HG02852 (cell line): Measurements from ENCODE around the gene RNF40.

ENCODE experiments used
- ATAC-seq: cut with Tn5 transposase; IDR thresholded peaks from one replicate; pipeline ENCODE4 v1.9.1; 2021; ENCODE audit warnings: mild to moderate bottlenecking, moderate library complexity; ENCODE audit not compliant: unreplicated experiment

RNF40 gene

DNA sequence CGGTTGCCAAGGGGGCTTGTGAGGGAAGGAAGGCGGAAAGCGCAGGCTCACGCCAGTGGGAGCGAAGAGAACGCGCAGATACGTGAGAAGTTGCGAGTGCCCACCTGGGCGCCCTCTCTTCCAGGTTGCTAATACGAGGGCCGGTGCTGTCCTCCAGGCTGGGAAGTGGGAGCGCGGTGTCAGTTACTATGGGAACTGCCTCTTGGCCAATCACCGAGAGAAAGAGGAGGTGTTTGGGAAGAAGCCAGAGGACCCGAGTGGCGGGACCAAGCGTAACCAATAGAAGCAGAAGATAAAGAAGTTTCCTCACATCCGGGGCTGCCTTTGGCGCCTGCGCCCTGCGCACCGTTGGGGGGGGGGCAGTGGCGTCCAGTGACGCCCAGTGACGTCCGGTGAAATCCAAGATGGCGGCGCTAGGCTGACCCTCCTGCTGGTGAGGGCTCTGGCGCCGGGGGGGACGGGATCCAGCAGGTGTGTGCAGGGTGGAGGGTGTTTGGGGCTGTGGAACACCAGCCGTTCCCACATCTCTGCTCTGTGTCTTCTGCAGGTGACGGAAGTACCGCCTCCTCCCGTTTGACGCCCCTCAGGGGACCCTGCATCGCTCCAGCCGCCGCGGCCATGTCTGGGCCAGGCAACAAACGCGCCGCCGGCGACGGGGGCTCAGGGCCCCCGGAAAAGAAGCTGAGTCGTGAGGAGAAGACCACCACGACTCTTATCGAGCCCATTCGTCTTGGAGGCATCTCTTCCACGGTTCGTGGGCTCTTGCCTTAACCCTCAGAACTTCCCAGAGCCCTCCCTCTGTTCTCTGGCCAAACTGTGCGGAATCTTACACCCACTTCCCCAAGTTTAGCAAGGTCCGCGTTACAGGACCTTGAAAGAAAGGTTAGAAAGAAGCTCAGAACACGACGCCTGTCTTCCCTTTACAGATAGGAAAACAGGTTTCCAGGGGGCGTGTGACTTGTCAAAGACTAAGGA is at the start of gene RNF40, which contains the start of gene CFAP119:
RNF40 (plus strand) TSS at position 395 of the 975 bp plus-strand sequence; CDS start at position 619, 224 bp downstream.
CFAP119 (minus strand) TSS at position 135 of the 975 bp plus-strand sequence. CDS start 314 bp downstream, outside the sequence.
- ATAC-seq = peak; percentile 87

DNA sequence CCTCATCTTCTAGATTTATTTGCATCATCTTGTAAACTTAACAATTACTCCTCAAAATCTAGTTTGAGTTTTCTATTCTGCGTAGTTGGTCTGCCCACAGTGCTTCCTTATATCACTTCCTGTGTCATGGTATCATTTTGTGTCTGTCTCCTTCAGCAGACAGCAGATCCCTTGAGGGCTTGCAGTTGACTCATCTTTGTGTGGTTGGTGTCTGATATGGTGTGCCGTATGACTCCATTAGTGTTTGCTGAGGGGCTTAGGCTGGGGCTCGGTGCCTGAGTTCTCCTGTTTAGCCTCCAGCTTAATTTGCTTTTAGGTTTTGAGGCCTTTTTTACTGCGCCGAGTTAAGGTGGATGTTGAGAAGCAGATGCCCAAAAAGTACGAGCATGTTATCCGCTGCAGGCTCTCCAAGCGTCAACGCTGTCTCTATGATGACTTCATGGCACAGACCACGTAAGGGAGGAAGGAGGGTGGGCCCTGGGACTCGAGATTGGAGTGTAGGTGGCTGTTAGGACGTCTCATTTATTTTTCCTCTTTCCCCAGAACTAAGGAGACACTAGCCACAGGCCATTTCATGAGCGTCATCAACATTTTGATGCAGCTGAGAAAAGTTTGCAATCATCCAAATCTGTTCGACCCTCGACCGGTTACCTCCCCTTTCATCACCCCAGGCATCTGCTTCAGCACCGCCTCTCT is 46.2 kb upstream of the RNF40 start:
- no peak for ATAC-seq

DNA sequence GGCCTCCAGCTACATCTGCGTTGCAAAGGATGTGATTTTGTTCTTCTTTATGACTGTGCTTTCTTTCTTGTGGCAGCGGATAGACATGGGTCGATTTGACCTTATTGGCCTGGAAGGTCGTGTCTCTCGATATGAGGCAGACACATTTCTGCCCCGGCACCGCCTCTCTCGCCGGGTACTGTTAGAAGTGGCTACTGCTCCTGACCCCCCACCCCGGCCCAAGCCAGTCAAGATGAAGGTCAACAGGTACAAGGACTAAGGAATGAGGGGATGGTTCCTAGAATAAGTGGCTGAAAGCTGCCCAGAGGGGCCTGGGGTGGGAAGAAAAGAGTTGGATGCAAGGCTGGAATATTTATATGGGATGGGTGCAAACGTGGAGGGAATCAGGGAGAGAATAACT is 42.0 kb upstream of the RNF40 start:
- ATAC-seq = no peak

DNA sequence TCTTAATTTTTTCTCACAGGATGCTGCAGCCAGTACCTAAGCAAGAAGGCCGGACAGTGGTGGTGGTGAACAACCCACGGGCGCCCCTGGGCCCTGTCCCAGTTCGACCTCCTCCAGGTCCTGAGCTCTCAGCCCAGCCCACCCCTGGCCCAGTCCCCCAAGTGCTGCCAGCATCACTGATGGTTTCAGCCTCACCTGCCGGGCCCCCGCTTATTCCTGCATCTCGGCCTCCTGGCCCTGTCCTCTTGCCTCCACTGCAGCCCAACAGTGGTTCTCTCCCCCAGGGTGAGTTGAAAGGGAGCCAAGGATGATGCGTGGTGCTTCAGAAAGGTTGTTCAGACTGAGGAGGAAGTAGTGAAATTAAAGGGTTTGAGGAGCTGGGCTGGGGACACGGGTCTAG is 41.4 kb upstream of the RNF40 start:
- ATAC-seq = no peak

DNA sequence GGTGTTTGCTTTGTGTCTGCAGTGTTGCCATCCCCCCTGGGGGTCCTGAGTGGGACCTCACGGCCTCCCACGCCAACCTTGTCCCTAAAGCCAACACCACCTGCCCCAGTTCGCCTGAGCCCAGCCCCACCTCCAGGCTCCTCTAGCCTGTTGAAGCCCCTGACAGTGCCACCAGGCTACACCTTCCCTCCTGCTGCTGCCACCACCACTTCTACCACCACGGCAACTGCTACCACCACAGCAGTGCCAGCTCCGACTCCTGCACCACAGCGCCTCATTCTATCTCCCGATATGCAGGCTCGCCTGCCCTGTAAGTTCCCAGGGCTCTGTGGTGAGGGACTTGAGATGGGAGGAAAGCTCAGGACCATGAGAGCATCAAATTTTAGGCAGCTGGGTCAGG is 41.0 kb upstream of the RNF40 start:
- ATAC-seq = no peak

DNA sequence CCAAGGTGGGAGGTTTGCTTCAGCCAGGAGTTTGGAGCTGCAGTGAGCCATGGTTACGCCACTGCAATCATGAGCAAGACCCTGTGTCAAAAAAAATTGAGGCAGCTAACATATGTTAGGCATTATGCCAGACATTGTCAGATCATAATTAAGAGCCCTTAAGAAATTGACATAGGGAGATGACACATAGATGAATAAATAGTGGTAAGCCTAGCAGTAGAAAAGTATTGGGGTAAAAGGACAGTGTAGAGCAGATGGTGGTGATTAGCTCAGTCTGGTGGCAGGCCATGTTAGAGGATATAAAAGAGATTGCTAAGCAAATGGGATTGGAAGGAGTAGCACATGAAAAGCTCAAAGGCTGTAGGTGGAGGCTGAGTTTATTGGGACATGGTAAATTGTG is 40.5 kb upstream of the RNF40 start:
- ATAC-seq = no peak

DNA sequence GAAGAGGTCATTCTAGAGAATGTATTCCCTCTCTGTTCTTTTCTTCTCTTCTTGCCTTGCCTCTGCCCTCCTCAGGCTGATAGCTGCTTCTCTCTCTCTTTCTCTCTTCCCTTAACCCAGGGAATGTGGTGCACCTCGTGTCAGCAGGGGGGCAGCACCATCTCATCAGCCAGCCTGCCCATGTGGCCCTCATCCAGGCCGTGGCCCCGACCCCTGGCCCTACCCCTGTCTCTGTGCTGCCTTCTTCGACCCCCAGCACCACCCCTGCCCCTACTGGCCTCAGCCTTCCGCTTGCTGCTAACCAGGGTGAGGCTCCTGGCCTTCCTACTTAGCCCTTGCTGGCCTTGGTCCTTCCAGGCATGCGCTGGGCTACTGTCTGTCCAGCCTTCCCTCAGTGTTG is 39.7 kb upstream of the RNF40 start:
- no peak for ATAC-seq

DNA sequence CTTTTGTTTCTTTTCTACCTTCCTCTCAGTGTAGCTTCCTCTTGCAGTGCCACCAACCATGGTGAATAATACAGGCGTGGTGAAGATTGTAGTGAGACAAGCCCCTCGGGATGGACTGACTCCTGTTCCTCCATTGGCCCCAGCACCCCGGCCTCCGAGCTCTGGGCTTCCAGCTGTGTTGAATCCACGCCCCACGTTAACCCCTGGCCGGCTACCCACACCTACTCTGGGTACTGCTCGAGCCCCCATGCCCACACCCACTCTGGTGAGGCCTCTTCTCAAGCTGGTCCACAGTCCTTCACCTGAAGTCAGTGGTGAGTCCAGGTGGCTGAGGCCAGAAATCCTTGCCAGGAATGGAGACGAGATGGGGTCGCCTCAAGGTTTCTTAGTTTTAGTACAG is 39.2 kb upstream of the RNF40 start:
- ATAC-seq = no peak

DNA sequence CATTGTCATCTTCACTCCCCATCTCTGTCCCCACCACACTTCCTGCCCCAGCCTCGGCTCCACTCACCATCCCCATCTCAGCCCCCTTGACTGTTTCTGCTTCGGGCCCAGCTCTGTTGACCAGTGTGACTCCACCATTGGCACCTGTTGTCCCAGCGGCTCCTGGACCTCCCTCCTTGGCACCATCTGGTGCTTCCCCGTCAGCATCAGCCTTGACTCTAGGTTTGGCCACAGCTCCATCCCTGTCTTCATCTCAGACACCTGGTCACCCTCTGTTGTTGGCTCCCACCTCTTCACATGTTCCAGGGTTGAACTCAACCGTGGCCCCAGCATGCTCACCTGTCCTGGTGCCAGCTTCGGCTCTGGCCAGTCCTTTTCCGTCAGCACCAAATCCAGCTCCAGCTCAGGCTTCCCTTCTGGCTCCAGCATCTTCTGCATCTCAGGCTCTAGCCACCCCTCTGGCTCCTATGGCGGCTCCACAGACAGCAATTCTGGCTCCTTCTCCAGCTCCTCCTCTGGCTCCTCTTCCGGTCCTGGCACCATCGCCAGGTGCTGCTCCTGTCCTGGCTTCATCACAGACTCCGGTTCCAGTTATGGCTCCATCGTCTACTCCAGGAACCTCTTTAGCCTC is 38.3 kb upstream of the RNF40 start:
- no peak for ATAC-seq

DNA sequence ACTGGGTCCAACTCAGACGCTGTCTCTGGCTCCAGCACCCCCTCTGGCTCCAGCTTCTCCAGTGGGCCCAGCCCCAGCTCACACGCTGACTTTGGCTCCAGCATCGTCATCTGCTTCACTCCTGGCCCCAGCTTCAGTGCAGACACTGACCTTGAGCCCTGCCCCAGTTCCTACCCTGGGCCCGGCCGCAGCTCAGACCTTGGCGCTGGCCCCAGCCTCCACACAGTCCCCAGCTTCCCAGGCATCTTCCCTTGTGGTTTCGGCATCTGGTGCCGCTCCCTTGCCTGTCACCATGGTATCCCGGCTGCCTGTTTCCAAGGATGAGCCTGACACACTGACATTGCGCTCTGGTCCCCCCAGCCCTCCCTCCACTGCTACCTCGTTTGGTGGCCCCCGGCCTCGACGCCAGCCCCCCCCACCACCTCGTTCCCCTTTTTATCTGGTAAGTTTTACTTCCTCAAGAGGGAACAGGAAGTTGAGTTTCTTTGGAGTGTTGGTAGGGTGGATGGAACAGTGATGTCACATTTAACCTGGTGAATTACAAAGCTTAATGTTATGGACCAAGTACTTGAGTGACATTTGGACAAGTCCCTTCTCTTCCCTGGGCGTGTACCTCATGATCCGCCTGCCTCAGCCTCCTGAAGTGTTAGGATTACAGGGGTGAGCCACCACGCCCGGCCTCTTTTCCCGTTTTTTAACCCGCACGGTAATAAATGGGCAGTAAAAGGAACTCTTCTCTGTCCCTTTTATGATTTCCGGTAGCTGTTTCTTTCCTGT is 37.3 kb upstream of the RNF40 start:
- ATAC-seq = no peak

DNA sequence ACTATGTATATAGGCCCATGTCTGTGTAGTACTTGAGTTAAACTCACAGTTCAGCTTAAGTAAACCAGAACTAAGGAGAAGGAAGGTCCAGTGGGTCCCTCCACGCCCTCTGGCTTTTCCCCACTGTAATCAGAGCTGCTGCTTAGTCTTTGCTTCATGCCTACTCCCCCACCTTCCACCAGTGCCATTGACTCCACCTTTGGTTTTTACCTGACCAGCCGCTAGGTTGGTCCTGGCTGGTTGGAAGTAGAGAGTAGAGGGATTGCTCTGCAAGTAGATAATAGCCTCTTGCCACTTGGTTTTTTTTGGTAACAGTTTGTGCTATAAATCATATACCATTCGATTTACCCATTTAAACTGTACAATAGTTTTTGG is 36.7 kb upstream of the RNF40 start:
- no peak for ATAC-seq

DNA sequence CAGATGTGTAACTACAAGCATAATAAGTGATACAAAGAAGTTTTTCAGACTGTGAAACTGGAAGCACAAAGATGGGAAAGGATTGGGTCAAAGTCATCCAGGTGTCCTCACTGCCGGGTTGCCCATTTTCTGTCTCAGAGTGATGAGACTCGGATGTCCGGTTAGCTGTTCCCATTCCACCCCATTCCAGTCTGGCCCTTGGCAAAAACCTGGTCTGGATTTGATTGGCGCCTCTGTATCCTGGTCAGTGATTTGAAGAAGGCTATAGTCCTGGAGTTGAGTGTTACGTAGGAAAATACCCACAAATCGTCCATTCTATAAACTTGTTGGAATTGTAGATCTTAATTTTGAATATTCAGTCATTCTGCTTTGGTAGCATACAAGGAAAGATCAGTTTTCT is 33.8 kb upstream of the RNF40 start:
- ATAC-seq = no peak

DNA sequence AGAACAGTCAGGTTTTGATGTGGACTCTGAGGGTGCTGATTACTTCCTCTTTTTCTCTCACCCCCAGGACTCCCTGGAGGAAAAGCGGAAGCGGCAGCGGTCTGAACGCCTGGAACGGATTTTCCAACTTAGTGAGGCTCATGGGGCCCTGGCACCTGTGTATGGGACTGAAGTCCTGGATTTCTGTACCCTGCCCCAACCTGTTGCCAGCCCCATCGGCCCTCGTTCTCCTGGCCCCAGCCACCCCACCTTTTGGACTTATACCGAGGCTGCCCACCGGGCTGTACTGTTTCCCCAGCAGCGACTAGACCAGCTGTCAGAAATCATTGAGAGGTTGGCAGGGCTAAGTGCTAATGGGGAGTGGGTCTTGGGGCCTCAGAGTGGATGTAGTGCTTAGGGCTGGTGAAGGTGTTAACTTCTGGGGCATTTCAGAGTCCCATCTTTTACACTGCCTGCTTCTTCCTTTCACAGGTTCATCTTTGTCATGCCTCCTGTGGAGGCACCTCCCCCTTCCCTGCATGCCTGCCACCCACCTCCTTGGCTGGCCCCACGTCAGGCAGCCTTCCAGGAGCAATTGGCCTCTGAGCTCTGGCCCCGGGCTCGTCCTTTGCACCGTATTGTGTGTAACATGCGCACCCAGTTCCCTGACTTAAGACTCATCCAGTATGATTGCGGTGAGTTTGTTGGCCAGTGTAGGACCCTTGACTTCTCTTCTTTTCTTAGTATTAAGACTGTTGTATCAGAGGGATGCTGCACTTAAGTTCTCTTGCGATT is 33.0 kb upstream of the RNF40 start:
- ATAC-seq = no peak

DNA sequence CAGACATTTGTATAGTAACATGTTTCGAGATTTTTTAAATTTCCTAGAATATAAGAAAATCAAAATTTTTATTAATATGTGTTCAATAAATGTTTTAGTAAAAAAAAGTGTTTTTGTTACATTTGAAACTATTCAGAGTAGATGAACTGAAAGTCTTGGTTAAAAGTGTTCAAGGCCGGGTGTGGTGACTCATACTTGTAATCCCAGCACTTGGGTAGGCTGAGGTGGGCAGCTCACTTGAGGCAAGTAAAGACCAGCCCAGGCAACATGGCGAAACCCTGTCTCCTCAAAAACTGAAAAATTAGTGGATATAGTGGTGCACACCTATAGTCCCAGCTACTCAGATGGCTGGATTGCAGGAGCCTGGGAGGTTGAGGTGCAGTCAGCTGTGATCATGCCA is 30.7 kb upstream of the RNF40 start:
- ATAC-seq = no peak

DNA sequence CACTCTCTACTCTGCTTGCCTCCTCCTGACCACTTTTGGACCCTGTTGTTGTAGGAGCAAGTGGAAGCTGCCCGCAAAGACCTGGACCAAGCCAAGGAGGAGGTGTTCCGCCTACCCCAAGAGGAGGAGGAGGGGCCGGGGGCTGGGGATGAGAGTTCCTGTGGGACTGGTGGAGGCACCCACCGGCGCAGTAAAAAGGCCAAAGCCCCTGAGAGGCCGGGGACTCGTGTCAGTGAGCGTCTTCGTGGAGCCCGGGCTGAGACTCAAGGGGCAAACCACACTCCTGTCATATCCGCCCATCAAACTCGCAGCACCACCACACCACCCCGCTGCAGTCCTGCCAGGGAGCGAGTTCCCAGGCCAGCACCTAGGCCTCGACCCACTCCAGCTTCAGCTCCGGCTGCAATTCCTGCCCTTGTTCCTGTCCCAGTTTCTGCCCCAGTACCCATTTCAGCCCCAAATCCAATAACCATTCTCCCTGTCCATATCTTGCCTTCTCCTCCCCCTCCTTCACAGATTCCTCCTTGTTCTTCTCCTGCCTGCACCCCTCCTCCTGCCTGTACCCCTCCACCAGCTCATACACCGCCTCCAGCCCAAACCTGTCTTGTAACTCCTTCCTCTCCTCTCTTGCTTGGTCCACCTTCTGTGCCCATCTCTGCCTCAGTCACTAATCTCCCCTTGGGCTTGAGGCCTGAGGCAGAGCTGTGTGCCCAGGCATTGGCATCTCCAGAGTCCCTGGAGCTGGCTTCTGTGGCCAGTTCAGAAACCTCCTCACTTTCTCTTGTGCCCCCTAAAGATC is 24.9 kb upstream of the RNF40 start:
- no peak for ATAC-seq

DNA sequence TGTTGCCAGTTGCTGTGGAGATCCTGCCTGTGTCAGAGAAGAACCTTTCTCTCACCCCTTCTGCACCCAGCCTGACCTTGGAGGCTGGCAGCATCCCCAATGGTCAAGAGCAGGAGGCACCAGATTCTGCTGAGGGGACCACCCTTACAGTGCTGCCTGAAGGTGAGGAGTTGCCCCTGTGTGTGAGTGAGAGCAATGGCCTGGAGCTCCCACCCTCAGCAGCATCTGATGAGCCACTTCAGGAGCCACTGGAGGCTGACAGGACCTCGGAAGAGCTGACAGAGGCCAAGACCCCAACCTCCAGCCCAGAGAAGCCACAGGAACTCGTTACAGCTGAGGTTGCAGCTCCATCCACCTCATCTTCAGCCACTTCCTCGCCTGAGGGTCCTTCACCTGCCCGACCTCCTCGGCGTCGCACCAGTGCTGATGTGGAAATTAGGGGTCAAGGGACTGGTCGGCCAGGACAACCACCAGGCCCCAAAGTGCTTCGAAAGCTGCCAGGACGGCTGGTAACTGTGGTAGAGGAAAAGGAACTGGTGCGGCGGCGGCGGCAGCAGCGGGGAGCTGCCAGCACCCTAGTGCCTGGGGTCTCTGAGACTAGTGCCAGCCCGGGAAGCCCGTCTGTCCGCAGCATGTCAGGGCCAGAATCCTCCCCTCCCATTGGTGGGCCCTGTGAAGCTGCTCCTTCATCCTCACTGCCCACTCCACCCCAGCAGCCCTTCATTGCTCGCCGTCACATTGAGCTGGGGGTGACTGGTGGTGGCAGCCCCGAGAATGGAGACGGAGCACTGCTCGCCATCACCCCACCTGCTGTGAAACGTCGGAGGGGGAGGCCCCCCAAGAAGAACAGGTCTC is 24.1 kb upstream of the RNF40 start:
- ATAC-seq = no peak

DNA sequence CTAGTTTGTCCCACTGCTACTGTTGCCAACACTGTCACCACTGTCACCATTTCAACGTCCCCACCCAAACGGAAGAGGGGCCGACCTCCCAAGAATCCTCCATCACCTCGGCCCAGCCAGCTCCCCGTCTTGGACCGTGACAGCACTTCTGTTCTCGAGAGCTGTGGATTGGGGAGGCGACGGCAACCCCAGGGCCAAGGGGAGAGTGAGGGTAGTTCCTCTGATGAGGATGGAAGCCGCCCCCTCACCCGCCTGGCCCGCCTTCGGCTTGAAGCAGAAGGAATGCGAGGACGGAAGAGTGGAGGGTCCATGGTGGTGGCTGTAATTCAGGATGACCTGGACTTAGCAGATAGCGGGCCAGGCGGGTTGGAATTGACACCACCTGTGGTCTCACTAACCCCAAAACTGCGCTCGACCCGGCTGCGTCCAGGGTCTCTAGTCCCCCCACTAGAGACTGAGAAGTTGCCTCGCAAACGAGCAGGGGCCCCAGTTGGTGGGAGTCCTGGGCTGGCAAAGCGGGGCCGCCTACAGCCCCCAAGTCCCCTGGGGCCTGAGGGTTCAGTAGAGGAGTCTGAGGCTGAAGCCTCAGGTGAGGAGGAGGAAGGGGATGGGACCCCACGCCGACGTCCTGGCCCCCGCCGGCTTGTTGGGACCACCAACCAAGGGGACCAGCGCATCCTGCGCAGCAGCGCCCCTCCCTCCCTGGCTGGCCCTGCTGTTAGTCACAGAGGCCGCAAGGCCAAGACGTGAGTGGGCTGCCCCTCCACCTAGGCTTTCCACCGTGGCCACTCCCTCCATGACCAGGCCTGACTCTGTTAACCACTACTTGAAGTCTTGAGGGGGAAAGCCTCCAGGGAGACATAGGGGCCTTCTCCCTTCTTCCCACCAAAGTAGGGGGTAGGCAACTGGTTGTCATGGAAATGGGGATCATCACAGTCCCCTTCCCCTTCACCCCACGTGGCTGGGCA is 22.9 kb upstream of the RNF40 start:
- no peak for ATAC-seq
